ENCODE results near the gene ZNF276.
A peak's percentile ranks its signal among the peaks of the same experiment; 100 is the strongest.

Gene ZNF276

DNA sequence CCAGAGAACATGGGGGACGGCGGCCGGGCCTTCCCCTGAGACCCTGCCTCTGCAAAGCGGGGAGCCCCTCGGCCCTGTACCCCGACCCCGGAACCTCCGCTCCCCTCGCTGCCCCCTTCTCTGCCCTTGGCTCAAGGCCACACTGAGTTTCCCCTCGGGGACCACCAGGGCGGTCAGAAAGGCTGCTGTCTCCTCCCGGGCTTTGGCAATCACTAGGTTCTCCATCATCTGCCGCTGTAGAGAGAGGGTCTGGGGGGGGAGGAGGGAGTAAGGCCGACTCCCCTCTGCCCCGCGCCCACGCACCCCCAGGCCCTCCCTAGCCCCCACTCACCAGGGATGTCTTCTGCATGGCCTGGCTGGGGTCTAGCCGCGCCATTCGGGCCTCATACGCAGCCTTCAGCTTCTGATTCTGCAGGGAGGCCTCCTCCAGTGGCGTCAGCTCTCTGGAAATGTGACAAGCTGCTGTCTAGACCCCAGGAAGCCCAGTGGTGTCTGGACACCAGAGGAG, 9.0 kb upstream of the ZNF276 start:
- no peak for DNase-seq

DNA sequence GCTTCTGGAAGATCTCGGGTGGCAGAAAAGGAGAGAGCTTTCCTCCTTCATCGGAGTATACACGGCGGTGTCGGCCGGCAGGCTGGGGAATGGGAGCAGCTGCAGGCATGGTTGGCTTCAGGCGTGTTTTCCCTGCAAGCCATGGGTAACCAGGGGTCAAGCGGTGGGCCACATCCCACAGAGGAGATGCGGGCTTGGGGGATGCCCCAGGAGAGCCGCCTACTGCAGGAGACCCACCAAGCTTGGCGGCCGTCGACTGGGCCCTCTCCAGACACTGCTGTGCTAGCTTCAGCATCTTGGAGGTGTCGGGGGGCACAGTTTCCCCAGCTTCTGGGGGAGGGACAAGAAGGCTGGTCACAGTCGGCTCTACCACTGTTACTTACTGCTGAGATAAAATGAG, 4.8 kb upstream of the ZNF276 start:
- no peak for DNase-seq

DNA sequence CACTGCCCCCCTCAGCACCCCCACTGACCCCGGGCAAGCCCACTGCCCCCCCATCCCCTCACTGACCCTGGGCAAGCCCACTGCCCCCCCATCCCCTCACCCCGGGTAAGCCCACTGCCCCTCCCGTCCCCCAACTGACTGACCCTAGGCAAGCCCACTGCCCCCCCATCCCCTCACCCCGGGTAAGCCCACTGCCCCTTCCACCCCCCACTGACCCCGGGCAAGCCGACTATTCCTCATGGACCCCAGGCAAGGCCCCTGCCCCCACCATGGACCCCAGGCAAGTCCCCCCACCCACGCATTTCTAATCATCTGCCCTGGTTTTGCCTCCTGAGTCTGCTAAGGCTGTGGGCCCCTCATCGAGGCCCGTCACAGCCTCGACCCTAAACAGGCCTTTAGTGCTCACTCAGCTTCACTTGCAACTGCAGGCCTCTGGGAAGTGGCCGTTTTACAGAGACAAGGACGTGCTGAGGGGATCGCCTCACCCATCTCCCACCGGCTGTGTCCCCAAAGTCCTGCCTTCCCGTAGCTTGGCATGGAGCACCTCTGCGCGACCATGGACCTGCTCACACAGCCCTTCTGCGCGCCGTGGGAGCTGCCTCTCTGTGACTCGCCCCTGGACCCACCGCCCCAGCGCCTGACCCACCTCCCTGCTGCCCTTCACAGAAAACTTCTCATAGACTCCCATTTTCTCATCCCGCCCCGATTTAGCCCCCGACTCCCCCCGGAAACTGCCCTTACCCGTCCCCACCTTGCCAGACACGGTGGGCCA, 4.2 kb upstream of the ZNF276 start:
- no peak for DNase-seq

DNA sequence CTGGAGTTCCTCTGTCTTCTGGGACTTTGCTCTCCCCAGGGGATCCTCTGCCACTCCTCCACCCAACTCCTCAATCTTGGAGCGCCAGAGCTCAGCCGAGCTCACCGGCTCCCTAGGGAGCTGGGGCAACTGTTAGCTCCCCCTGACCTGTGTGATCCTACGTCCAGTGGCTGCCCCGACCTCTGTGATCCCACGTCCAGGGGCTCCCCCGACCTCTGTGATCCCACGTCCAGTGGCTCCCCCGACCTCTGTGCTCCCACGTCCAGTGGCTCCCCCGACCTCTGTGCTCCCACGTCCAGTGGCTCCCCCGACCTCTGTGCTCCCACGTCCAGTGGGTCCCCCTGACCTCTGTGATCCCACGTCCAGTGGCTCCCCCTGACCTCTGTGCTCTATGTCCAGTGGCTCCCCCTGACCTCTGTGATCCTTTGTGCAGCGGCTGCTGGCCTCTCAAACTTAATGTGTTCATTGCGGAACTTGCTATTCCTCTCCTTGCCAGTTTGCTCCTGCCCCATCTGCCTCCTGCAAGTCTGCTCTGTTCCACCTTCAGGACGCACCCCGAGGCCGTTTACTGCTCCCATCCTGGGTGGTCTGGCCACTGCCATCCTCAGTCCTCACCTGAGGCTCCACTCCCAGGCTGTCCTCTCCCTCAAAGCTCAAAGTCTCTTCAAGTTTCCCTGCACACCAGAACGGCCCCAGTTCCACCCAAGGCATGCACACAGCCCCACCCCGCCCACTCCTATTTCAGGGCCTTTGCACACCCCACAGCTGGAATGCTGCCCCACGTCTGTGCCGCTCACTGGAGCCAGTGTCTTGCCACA, 3.4 kb upstream of the ZNF276 start:
- no peak for DNase-seq

DNA sequence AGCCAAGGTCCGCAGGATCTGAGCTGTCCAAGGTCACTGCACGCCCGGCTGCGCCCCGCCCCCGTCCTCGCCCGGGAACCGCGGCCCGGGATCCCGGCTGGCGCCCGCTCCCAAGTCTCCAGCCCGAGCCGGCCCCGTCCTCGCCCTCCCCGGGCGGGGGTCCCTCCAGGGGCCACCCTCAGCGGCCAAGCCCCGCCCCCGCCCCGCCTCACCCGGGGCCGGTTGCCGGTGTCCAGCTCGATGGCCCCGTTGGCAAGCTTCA, 855 bp upstream of the ZNF276 start:
- DNase-seq: no peak

DNA sequence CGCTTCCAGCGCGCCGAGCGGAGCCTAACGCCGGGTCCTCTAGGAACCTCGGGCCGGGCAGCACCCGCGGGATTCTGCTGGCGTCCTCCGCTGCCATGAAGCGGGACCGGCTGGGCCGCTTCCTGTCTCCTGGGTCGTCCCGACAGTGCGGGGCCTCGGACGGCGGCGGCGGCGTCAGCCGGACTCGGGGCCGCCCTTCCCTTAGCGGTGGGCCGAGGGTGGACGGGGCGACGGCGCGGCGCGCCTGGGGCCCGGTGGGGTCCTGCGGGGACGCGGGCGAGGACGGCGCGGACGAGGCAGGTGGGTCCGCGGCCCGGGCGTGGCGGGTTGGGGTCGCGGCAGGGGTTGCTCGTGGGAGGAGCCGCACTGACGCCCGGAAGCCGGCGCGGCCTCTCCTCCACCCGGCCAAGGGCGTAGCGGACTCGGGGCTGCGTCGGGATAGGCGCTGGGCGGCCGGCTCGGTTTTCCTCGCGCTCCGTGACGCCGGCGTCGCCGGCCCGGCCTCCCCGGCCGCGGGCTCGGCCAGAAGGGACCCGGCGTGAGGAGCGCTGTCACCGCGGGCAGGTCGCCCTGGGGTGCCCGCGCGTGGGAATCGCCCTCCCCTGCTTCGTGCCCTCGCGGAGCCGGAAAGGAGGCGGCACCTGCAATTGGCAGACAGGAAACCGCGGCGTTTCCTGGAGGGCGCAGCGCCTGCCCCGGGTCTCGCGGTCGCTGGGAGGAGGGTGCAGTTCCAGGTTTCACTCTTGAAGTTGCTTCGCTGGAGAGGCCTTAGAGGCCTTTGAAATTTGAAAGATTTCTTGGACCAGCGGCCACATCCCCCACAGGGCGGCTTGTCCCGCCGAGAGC, 432 bp downstream of the ZNF276 start:
- DNase-seq: peak; percentile 85

DNA sequence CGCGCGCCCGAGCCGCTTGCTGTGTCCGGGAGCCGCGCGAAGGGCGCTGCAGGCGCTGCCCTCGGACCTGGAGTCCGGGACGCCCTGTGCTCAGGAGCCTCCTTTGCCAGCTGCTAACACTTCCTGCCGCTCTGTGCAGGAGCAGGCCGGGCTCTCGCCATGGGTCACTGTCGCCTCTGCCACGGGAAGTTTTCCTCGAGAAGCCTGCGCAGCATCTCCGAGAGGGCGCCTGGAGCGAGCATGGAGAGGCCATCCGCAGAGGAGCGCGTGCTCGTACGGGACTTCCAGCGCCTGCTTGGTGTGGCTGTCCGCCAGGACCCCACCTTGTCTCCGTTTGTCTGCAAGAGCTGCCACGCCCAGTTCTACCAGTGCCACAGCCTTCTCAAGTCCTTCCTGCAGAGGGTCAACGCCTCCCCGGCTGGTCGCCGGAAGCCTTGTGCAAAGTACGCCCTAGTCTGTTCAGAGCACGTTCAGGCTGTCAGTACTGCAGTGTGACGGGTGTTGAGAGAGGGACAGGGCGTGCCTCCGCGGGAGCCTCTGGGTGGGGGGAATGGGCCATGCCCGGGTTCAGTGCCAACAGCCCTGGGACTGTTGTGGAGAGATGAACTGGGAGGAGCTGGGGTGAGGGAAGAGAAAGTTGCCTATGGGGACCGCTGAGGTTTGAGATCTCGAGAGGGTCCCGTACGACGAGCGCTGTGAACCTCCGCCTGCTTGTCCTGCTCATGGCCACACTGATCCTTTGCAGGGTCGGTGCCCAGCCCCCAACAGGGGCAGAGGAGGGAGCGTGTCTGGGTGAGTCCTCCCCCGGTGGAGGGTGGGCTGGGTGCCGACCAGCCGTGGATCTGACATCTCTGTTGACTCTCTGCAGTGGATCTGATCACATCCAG, 1.3 kb downstream of the ZNF276 start:
- DNase-seq: peak; percentile 66

DNA sequence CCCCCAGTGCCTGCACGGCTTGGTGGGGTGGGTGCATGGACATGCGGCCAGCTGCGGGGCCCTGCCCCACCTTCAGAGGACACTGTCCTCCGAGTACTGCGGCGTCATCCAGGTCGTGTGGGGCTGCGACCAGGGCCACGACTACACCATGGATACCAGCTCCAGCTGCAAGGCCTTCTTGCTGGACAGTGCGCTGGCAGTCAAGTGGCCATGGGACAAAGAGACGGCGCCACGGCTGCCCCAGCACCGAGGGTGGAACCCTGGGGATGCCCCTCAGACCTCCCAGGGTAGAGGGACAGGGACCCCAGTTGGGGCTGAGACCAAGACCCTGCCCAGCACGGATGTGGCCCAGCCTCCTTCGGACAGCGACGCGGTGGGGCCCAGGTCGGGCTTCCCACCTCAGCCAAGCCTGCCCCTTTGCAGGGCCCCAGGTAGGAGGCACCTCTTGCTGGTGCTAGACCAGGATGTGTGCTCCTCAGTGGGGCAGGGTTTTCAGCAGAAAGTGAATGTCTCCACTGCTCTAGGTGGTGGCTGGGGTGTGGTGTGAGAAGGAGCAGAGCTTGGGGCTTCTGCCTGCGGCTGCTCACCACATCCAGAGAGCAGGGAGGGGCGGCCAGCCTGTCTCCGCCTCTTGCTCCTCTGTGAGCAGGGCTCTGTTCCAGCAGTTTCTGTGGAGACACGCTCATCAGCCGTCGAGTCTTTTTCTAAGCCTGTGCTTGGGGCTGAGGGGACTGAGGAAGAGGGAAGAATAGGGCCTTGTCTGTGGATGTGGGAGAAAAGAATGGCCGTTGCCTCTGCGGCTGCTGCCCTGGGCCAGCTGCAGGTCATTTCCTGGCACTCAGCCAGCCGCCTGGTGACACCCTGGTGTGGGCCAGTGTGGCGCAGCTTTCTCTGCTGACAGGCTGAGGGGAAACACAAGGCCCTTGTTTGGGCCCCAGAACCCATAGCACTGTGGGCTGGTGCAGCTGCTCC, 2.2 kb downstream of the ZNF276 start:
- DNase-seq: peak; percentile 76

DNA sequence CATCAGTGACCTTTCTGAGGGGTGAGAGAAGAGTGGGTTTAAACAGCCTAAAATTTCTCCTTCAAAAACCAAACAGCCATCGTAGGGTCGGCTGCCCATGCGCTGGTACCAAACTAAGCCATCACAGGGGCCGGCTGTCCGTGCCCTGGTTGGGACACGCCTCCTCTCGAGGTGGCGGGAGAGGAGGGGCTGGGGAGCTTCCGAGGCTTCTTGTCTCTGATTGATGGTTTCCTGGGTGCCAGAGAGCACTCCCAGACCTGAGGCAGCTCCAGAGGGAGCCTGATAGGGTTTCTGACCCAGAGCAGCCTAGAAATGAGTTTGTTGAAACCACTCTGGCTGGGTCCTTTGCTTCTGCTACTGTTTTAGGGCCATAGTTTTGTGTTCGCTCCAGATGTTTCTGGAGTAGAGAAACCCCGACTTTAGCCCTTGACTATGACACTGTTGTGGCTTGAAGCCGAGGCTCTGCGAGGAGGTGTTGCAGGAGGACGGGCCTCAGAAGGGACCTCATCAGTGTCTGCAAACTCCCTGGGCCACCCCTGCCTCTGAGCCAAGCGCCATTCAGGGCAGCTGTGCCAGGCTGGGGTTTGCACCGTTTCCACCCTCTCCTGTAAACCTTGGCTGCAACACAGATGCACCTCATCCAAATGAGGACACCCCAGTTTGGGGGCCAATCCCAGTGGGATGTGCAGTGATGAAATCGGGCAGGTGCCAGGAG, 6.2 kb downstream of the ZNF276 start:
- no peak for DNase-seq

DNA sequence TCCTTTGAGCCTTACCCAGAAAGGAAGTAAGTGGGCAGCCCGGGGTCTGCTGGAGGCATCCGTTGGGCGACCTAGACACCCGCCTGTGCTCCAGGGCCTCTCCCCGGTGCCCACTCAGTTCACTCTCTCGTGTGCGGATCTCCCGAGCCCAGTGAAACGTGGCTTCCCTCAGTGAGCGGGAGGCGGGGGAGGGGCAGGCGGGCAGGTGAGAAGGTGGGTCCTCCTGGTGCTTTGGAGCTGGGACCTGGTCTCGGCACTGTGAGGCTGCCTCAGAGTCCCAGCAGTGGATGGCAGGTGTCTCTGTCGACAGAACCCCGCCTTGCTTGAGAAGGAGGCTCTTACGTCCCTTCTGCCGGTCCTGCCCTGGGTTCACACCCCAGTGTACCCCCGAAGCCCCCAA, 8.0 kb downstream of the ZNF276 start:
- DNase-seq: no peak

DNA sequence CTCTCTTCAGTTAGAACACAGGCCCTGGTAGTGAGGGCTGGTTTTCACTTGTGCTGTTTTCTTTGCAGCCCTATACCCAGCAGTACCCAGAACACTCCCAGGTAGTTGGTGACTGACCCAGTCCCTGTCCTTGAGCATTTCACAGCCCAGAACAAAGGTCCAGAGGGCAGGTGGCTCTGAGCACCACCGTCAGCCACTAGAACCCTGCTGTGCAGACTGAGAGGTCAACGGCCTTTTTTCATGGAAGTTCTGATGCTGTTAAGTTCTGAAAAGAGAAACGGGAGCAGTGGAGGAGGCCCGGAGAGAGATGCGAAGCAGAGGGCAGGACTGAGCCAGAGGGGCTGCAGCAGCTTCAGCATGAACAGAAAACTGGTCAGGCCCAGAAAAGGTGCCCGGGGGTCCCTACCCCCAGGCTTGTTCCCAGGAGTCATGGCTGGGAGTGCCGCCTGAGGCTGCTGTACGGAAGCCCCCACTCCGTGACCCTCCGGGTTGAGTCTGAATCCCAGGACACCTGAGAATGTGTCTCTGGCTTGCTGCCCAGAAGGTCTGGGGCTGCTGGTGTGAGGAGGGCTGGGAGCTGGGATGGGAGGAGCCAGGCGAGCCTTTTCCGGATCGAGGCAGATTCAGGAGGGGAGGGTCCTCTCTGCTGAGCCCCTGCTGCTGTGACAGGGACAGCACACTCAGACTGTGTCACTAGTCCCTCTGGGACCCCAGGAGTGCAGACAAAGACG, 8.7 kb downstream of the ZNF276 start:
- DNase-seq: no peak

DNA sequence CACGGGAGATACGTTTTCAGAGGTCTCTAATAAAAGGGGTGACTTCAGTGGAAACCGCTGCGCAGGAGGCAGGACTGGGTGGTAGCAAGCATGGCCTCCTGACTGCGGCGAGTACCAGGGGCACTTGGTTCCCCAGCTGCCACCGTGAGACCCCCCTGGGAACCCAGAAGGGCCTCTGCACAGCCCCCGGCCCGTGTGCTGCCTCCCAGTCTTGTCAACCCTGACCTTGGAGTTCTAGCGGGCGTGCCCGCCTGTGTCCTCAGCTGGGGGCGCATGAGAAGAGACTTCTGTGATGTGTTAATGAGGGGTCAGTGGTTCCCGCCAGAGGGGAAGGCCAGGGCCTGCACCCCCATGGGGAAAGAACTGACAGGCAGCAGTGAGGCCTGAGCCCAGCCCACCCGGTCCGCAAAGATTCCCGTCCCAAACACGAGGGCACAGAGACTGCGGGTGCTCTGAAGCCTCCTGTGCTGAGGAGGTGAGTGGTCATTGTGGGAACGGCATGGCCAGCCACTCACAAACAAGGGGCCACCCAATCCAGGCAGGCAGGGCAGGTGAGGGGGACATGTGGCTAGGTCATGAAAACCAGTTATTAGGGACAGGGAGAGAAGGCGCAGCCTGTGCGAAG, 9.4 kb downstream of the ZNF276 start:
- DNase-seq: no peak

DNA sequence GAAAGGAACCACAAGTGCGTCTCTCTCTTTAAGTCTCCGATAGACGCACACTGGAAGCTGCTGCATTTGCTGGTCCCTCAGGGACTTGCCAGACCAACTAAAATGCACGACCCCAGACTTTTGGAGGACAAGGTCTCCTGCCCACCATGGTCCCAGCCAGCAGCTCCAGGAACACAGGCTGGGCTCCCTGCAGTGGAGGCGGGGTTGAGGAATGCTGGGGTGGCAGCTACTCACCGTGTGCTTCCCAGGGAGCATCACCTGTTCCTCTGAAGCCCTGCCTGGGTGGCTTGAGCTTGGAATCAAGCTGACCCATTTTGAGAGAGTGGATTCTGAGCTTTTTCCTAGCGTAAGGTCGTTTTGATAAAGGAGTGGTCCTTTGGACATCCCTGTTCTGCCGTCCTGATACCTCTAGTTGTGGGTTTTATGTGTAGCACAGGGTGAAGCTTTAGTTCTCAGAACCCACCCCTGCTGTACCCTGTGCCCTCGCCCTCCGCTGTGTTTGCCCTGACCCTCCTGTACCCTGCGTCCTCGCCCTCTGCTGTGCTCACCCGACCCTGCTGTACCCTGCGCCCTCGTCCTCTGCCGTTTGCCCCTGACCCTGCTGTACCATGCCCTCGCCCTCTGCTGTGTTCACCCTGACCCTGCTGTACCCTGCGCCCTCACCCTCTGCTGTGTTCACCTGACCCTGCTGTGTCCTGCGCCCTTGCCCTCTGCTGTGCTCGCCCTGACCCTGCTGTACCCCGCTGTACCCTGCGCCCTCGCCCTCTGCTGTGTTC, 11.0 kb downstream of the ZNF276 start:
- DNase-seq: no peak

DNA sequence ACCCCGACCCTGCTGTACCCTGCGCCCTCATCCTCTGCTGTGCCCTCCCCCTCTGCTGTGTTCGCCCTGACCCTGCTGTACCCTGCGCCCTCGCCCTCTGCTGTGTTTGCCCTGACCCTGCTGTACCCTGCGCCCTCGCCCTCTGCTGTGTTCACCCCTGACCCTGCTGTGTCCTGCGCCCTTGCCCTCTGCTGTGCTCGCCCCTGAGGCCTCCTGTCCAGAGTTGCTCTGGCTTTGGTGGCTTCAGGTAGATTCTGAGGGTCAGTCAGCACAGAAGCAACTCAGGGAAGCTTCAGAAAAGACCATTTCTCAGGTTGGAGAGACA, 11.5 kb downstream of the ZNF276 start:
- DNase-seq: no peak

DNA sequence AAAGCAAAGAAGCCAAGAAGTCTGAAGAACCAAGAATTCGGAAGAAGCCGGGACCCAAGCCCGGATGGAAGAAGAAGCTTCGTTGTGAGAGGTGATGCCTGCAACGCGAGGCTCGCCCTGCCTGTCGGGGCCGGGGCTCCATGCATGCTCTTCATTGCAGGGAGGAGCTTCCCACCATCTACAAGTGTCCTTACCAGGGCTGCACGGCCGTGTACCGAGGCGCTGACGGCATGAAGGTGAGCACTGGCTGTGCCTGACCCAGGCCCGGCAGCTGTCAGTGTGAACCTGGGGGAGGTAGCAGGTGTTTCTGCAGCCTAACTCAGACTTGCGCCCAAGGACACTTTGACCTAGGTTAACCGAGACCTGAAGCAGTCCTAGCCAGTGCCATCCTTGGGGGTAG, 12.0 kb downstream of the ZNF276 start:
- DNase-seq: no peak

DNA sequence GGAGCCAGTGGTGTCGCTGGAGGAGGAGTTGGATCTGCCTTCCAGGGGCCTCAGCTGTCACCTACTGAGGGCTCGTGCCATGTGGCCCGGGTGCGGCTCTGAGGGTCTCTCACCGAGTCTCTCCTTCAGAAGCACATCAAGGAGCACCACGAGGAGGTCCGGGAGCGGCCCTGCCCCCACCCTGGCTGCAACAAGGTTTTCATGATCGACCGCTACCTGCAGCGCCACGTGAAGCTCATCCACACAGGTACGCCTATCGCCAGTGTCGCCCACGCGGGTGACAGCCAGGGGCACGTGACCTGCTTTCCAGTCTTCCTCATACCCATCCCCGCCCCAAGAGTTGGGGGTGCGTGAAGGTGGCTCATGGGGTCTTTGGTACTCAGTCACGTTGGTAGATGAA, 12.5 kb downstream of the ZNF276 start:
- DNase-seq: no peak

DNA sequence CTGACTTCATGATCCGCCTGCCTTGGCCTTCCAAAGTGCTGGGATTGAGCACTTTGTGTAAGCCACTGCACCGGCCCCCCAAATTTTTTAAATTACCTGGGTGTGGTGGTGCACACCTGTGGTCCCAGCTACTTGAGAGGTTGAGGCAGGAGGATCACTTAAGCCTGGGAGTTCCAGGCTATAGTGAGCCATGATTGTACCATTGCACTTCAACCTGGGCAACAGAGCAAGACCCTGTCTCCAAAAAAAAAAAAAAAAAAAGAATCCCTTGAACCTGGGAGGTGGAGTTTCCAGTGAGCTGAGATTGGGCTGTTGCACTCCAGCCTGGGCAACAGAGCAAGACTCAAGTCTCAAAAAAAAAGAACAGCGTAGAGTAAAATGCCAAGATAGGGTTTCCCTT, 15.2 kb downstream of the ZNF276 start:
- no peak for DNase-seq

DNA sequence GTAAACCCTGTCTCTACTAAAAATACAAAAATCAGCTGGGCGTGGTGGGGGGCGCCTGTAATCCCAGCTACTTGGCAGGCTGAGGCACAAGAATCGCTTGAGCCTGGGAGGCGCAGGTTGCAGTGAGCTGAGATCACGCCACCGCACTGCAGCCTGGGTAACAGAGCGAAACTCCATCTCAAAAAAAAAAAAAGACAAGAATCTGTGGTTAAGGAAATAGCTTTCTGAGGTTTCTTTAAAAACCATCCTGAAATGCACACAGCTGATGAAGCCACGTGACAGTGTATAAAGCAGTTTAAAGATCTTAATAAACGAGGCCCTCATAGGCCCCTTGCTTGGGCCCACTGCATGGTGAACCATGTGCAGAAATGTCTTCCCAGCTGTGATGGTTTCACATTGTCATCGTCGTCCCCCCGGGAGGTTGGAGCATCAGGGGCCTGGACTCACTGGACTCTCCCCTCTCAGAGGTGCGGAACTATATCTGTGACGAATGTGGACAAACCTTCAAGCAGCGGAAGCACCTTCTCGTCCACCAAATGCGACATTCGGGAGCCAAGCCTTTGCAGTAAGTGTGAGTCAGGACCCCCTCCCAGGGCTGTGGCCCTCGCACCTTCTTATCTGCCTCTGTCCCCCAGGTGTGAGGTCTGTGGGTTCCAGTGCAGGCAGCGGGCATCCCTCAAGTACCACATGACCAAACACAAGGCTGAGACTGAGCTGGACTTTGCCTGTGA, 16.2 kb downstream of the ZNF276 start:
- DNase-seq: peak; percentile 52
